Ishikawa (cell line): ENCODE results near the gene BIN1.

Source experiments
- TCF12 ChIP-seq: IDR thresholded peaks from 2 replicates; pipeline ENCODE4 v1.6.1; 2012; ENCODE audit warnings: low read depth
- YY1 ChIP-seq: IDR thresholded peaks from 2 replicates; pipeline ENCODE4 v1.6.1; 2012; ENCODE audit warnings: low read depth

DNA sequence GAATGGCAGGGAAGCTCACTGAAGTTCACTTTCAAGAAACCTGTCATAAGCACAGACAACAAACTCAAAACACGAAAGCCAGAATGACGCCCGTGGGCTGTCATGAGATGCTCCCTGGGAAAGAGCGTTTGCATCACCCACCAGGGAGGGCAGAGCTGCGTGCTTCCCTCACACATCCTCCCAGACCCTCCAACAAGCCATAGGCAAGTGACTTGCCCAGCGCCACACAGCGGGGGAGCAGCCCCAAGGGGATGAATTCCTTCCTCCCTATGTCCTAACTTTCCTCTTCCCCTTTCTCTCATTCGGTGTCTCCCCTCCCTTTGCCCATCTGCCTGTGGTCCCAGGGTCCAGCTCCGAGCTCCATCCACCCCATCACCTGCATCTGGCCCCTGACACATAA is 10.7 kb downstream of the BIN1 start:
- TF ChIP-seq TCF12 (no peak), YY1 (no peak)
